DND-41 (cell line): ENCODE data around the gene CALCR.

Experiments
- ATAC-seq: fragments of 200-7000 bp; cut with Tn5 transposase; 3 replicates; pipeline ENCODE4 v1.9.1; 2021; ENCODE audit warnings: low read depth; ENCODE audit not compliant: insufficient read depth
- DNase-seq: peaks from one replicate; pipeline ENCODE4 v3.0.0-alpha.2; 2020
- H2AFZ ChIP-seq: 2 replicates; pipeline ENCODE4 v1.6.0; 2012; ENCODE audit warnings: low read depth, low read length
- H3K27ac ChIP-seq: 2 replicates; pipeline ENCODE4 v1.5.1; 2012; ENCODE audit warnings: low read length, inconsistent platforms
- H3K27me3 ChIP-seq: fragments of 200-600 bp; sonication (generic); 2 replicates; pipeline ENCODE4 v1.6.0; 2012; ENCODE audit warnings: low read length, mild to moderate bottlenecking, inconsistent platforms; ENCODE audit not compliant: insufficient read depth, poor library complexity
- H3K36me3 ChIP-seq: 2 replicates; pipeline ENCODE4 v1.5.1; 2012; ENCODE audit warnings: low read length, inconsistent platforms; ENCODE audit not compliant: insufficient read depth
- H3K4me1 ChIP-seq: 2 replicates; pipeline ENCODE4 v1.5.1; 2012; ENCODE audit warnings: mild to moderate bottlenecking, low read length; ENCODE audit not compliant: insufficient read depth
- H3K4me2 ChIP-seq: 2 replicates; pipeline ENCODE4 v1.6.0; 2012; ENCODE audit warnings: mild to moderate bottlenecking, moderate library complexity, low read length, inconsistent platforms; ENCODE audit not compliant: insufficient read depth
- H3K4me3 ChIP-seq, 2 experiments: fragments of 200-600 bp in 1 of 2; shearing (Covaris generic) in 1 of 2; 2 replicates each; pipeline ENCODE4 v1.5.1; 2012 to 2016; ENCODE audit warnings: inconsistent platforms in 2 of 2, low read length in 2 of 2, mild to moderate bottlenecking in 2 of 2, low read depth in 1 of 2, moderate library complexity in 1 of 2
- H3K79me2 ChIP-seq: 2 replicates; pipeline ENCODE4 v1.6.0; 2012; ENCODE audit warnings: low read length, inconsistent platforms; ENCODE audit not compliant: insufficient read depth
- H3K9ac ChIP-seq: 2 replicates; pipeline ENCODE4 v1.6.0; 2012; ENCODE audit warnings: low read depth, mild to moderate bottlenecking, inconsistent platforms, low read length, moderate library complexity
- H3K9me3 ChIP-seq: 2 replicates; pipeline ENCODE4 v1.5.1; 2012; ENCODE audit warnings: low read length, moderate library complexity, mild to moderate bottlenecking, inconsistent platforms; ENCODE audit not compliant: insufficient read depth, severe bottlenecking
- H4K20me1 ChIP-seq: 2 replicates; pipeline ENCODE4 v1.6.0; 2012; ENCODE audit warnings: low read length; ENCODE audit not compliant: insufficient read depth
- CTCF ChIP-seq: IDR thresholded peaks from 2 replicates; pipeline ENCODE4 v1.5.1; 2012; ENCODE audit warnings: borderline replicate concordance, low read length, moderate library complexity, mild to moderate bottlenecking; ENCODE audit not compliant: poor library complexity, severe bottlenecking; ENCODE audit errors: extremely low read depth
- EZH2 ChIP-seq: IDR thresholded peaks from 3 replicates; pipeline ENCODE4 v1.6.1; 2012; ENCODE audit warnings: borderline replicate concordance, low read depth, mild to moderate bottlenecking, moderate library complexity, low read length, inconsistent platforms; ENCODE audit not compliant: severe bottlenecking

The CALCR gene

GRCh38 chr7:93579431-93579830 is 4.9 kb upstream of the CALCR start:
- H3K4me2 ChIP-seq: no peak overlapping the region
- DNase-seq: no peak
- H3K36me3 ChIP-seq: no peaks in the 10 kb centered on the region
- no peak overlapping the region for H3K9ac ChIP-seq
- H3K9me3 ChIP-seq: no peaks in the 10 kb centered on the region
- H2AFZ ChIP-seq: no peak overlapping the region
- H3K27ac ChIP-seq: no peak overlapping the region
- H3K4me1 ChIP-seq: no peaks in the 10 kb centered on the region
- no peak for ATAC-seq
- no peaks in the 10 kb centered on the region for H4K20me1 ChIP-seq
- TF ChIP-seq CTCF: no peak
- no peak for TF ChIP-seq EZH2
- no peaks in the 10 kb centered on the region for H3K27me3 ChIP-seq
- no peaks in the 10 kb centered on the region for H3K79me2 ChIP-seq
- no peak overlapping the region for H3K4me3 ChIP-seq

- Histone ChIP-seq H3K4me3 (no peak overlapping the region), H3K4me2 (no peak overlapping the region), H3K9ac (no peak overlapping the region), H2AFZ (no peak overlapping the region), H3K4me1 (no peaks in the 10 kb centered on the region), H3K36me3 (no peaks in the 10 kb centered on the region), H4K20me1 (no peaks in the 10 kb centered on the region), H3K27ac (no peak overlapping the region), H3K9me3 (no peaks in the 10 kb centered on the region), H3K79me2 (no peaks in the 10 kb centered on the region), H3K27me3 (no peaks in the 10 kb centered on the region)
- ATAC-seq (no peak), DNase-seq (no peak)
- TF ChIP-seq EZH2: no peak
- no peak for TF ChIP-seq CTCF
Measured at GRCh38 chr7:93578762-93579161, 4.2 kb upstream of the CALCR start.

GRCh38 chr7:93575555-93576399 is 1.3 kb upstream of the CALCR start:
- Histone ChIP-seq H3K27ac (no peak overlapping the region), H3K9me3 (no peaks in the 10 kb centered on the region), H3K4me1 (no peaks in the 10 kb centered on the region), H3K27me3 (no peaks in the 10 kb centered on the region), H4K20me1 (no peaks in the 10 kb centered on the region), H3K79me2 (no peaks in the 10 kb centered on the region), H3K4me2 (no peak overlapping the region), H2AFZ (no peak overlapping the region), H3K36me3 (no peaks in the 10 kb centered on the region), H3K4me3 (no peak overlapping the region), H3K9ac (no peak overlapping the region)
- DNase-seq (no peak), ATAC-seq (no peak)
- TF ChIP-seq EZH2 (no peak), CTCF (no peak)

GRCh38 chr7:93574269-93574645 is 267 bp downstream of the CALCR start:
- TF ChIP-seq EZH2 (no peak), CTCF (no peak)
- no peaks in the 10 kb centered on the region for H3K4me1 ChIP-seq
- no peak overlapping the region for H2AFZ ChIP-seq
- no peaks in the 10 kb centered on the region for H3K9me3 ChIP-seq
- no peak for ATAC-seq
- H3K36me3 ChIP-seq: no peaks in the 10 kb centered on the region
- no peak overlapping the region for H3K4me2 ChIP-seq
- no peaks in the 10 kb centered on the region for H4K20me1 ChIP-seq
- H3K27ac ChIP-seq: no peak overlapping the region
- H3K9ac ChIP-seq: no peak overlapping the region
- H3K27me3 ChIP-seq: no peaks in the 10 kb centered on the region
- H3K4me3 ChIP-seq: no peak overlapping the region
- DNase-seq: no peak
- no peaks in the 10 kb centered on the region for H3K79me2 ChIP-seq
